Measurements from ENCODE around the gene CDK5R2.

DNA sequence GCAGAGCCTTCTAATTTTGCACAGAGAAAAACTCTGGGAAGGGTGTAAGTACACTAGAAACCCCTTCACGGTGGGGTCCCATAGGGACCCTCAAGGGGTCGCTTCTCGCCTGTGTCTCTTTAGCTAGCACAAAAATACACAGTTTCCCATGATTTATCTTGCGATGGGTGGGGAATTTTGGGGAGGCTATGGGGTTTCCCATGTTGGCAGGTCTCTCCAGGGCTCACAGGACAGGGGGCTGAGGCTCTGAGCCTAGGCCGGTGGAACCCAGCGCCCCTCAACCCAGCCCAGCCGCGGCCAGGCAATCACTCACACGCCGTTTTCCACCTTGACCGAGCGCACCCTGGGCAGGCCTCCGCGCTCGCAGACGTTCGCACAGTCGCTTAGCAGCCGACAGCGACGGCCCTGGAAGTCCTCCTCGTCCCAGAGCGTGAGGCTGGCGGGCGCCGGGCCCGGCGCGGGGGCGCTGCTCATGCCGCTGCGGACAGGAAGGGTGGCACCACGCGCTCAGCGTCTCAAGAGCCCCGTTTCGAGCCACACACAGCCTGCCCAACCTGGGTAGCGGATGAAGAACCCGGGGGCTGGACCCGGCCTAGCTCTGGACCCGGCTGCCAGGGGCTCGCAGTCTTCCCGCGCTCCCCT lies 33.4 kb downstream of the CDK5R2 start:
- TF ChIP-seq, protein P1, sequence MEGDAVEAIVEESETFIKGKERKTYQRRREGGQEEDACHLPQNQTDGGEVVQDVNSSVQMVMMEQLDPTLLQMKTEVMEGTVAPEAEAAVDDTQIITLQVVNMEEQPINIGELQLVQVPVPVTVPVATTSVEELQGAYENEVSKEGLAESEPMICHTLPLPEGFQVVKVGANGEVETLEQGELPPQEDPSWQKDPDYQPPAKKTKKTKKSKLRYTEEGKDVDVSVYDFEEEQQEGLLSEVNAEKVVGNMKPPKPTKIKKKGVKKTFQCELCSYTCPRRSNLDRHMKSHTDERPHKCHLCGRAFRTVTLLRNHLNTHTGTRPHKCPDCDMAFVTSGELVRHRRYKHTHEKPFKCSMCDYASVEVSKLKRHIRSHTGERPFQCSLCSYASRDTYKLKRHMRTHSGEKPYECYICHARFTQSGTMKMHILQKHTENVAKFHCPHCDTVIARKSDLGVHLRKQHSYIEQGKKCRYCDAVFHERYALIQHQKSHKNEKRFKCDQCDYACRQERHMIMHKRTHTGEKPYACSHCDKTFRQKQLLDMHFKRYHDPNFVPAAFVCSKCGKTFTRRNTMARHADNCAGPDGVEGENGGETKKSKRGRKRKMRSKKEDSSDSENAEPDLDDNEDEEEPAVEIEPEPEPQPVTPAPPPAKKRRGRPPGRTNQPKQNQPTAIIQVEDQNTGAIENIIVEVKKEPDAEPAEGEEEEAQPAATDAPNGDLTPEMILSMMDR (IDR thresholded peaks at IDR 0.05), result no peak
- TF ChIP-seq POLR2AphosphoS5 (IDR thresholded peaks at IDR 0.05; ENCODE audit: low read depth, low read length) (no peak), SIN3A (IDR thresholded peaks at IDR 0.05; ENCODE audit: borderline replicate concordance, insufficient read depth, low read depth, low read length) (no peak)

Data from Panc1 (cell line).